Activated naive CD4-positive, alpha-beta T cell (primary cell): ENCODE results near the gene ZDHHC16.
"Not testable (repeated sequence)": the region's sequence is repeated elsewhere in the genome, so short reads cannot be mapped to it uniquely, and the experiment has no call there.

Source experiments
- DNase-seq, 4 experiments: peaks; one replicate each; lab custom pipeline; 2025; lab: John Stamatoyannopoulos, UW

Gene ZDHHC16

GRCh38 chr10:97445722-97446639, at the start of gene ZDHHC16, which contains the start of gene EXOSC1:
Gene ZDHHC16, plus strand, starts transcription at chr10:97446175. Its CDS starts 5,501 bp downstream, at chr10:97451676.
Gene EXOSC1, minus strand, starts transcription at chr10:97446006. Its CDS starts 21 bp downstream, at chr10:97445985.
- peak; percentile 53 to 83 (median 72) for DNase-seq

- DNase-seq = no peak
Measured at GRCh38 chr10:97399843-97400545, 46.0 kb upstream of the ZDHHC16 start.

GRCh38 chr10:97400665-97401454, 45.1 kb upstream of the ZDHHC16 start, which contains the start of gene RRP12:
Gene RRP12, minus strand, starts transcription at chr10:97401340. Its CDS starts 109 bp downstream, at chr10:97401231.
- DNase-seq = peak; percentile 29 to 58 (median 50)

- no peak for DNase-seq
Measured at GRCh38 chr10:97401455-97401919, 44.5 kb upstream of the ZDHHC16 start.

GRCh38 chr10:97404044-97404443, 41.9 kb upstream of the ZDHHC16 start:
- DNase-seq = no peak

GRCh38 chr10:97406064-97406463, 39.9 kb upstream of the ZDHHC16 start:
- no peak for DNase-seq

GRCh38 chr10:97406483-97406882, 39.5 kb upstream of the ZDHHC16 start:
- not testable (repeated sequence) for DNase-seq

GRCh38 chr10:97407211-97407951, 38.6 kb upstream of the ZDHHC16 start:
- peak in 3 of 4 experiments; percentile 19 to 44 (median 38) for DNase-seq

- no peak for DNase-seq
Measured at GRCh38 chr10:97407952-97408248, 38.1 kb upstream of the ZDHHC16 start.

GRCh38 chr10:97408496-97408992, 37.4 kb upstream of the ZDHHC16 start:
- no peak for DNase-seq

GRCh38 chr10:97411406-97411805, 34.6 kb upstream of the ZDHHC16 start:
- no peak for DNase-seq

GRCh38 chr10:97412891-97413304, 33.1 kb upstream of the ZDHHC16 start:
- DNase-seq = no peak

GRCh38 chr10:97416565-97416964, 29.4 kb upstream of the ZDHHC16 start:
- no peak for DNase-seq

GRCh38 chr10:97423757-97424098, 22.2 kb upstream of the ZDHHC16 start:
- DNase-seq = not testable (repeated sequence)

GRCh38 chr10:97425964-97426775, 19.8 kb upstream of the ZDHHC16 start, which contains the start of gene PGAM1:
Gene PGAM1, plus strand, starts transcription at chr10:97426191. Its CDS starts 117 bp downstream, at chr10:97426308.
- DNase-seq = peak; percentile 80 to 92 (median 86)

- no peak for DNase-seq
Measured at GRCh38 chr10:97426776-97427570, 19.0 kb upstream of the ZDHHC16 start.

- no peak for DNase-seq
Measured at GRCh38 chr10:97427571-97428179, 18.3 kb upstream of the ZDHHC16 start.

GRCh38 chr10:97428572-97428981, 17.4 kb upstream of the ZDHHC16 start:
- DNase-seq = no peak

GRCh38 chr10:97434055-97434454, 11.9 kb upstream of the ZDHHC16 start:
- no peak for DNase-seq
